ENCODE data around the gene GPR180.

GPR180 gene

DNA sequence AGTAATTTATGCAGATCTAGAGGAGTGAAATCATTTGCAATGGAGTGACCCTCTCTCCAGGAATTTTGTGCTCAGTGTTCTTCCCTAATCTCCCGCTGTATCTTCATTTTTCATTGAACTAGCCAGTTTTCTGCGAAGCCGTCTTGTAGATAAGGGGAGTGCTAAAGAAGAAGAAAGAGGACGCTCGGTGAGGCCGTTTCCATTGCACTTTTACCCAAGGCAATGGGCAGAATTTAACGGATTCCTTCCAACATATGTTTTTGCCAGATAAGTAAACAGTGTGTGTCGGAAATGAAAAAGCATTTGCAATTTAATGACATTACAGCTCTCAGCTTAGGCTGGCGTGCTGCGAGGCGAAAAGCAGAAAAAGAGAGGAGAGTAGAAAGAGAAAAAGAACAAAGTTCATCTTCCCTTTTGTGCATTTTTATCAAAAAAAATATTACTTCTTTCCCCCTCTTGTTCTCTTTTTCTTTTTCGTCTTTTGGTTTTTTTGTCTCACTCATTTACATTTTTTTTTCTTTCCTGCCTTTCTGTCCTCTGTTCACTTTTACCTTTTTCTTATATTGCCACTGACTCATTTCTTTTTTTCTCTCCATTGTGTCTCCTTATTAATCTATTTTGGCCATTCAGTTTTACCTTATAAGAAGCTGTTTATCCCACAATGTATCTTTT is 60.8 kb downstream of the GPR180 start:
- H3K27ac Mint-ChIP-seq: no peak overlapping the region
- H3K4me1 Mint-ChIP-seq: peaks cover 23% of the 10 kb centered on the region
- H3K27me3 Mint-ChIP-seq (ENCODE audit: low read depth, poor library complexity): peaks cover 40% of the 10 kb centered on the region
- TF ChIP-seq, protein P1, sequence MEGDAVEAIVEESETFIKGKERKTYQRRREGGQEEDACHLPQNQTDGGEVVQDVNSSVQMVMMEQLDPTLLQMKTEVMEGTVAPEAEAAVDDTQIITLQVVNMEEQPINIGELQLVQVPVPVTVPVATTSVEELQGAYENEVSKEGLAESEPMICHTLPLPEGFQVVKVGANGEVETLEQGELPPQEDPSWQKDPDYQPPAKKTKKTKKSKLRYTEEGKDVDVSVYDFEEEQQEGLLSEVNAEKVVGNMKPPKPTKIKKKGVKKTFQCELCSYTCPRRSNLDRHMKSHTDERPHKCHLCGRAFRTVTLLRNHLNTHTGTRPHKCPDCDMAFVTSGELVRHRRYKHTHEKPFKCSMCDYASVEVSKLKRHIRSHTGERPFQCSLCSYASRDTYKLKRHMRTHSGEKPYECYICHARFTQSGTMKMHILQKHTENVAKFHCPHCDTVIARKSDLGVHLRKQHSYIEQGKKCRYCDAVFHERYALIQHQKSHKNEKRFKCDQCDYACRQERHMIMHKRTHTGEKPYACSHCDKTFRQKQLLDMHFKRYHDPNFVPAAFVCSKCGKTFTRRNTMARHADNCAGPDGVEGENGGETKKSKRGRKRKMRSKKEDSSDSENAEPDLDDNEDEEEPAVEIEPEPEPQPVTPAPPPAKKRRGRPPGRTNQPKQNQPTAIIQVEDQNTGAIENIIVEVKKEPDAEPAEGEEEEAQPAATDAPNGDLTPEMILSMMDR (IDR thresholded peaks at IDR 0.05): no peak
- H3K9me3 Mint-ChIP-seq: no peaks in the 10 kb centered on the region
- H3K36me3 Mint-ChIP-seq (ENCODE audit: low read depth): no peaks in the 10 kb centered on the region
- DNase-seq: no peak
- no peak overlapping the region for H3K4me3 Mint-ChIP-seq

DNA sequence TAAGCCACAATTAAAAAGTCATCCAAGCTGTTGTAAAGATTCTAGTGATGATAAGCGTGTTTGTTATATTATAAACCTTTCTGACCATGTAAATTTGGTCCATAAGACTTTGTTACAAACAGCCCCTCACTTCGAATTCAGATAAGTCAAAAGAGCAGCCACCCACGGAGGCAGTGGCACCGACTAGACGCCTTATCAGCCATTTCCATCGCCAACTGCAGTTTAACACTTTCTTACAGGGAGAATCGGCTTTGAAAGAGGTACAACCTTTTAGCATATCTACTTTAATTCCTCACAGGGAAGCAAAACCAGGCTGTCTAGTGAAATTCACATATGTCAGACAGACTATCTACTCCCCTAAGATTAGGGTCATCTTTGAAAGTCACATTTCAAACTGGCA is 63.2 kb downstream of the GPR180 start:
- Mint-ChIP-seq H3K9me3 (no peaks in the 10 kb centered on the region), H3K36me3 (ENCODE audit: low read depth) (no peaks in the 10 kb centered on the region), H3K4me1 (peaks cover 23% of the 10 kb centered on the region), H3K27ac (no peak overlapping the region), H3K27me3 (ENCODE audit: low read depth, poor library complexity) (peaks cover 37% of the 10 kb centered on the region), H3K4me3 (no peak overlapping the region)
- TF ChIP-seq, protein P1 (IDR thresholded peaks at IDR 0.05): no peak
- no peak for DNase-seq

DNA sequence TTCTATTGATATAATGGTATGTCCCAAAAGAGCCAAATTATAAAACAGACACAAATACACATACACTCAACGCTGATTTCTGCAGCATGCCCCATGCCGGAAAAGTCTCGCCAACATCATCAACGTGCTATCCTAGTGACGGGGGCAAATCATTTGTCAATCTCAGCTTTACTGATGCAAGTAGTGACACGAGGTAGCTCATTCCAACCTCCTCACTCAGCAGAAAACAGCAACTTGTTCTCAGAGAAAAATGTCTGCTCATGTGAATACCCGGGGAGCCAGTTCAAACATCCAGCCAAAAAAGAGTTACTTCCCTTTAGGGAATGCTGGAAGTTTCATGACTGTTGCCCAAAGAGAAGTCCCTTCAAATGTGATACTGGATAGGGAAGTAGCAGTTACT is 64.4 kb downstream of the GPR180 start:
- Mint-ChIP-seq H3K4me3 (no peak overlapping the region), H3K4me1 (peaks cover 18% of the 10 kb centered on the region), H3K9me3 (no peaks in the 10 kb centered on the region), H3K36me3 (ENCODE audit: low read depth) (no peaks in the 10 kb centered on the region), H3K27me3 (ENCODE audit: low read depth, poor library complexity) (peaks cover 35% of the 10 kb centered on the region), H3K27ac (no peak overlapping the region)
- TF ChIP-seq, protein P1 (IDR thresholded peaks at IDR 0.05): no peak
- DNase-seq: no peak

DNA sequence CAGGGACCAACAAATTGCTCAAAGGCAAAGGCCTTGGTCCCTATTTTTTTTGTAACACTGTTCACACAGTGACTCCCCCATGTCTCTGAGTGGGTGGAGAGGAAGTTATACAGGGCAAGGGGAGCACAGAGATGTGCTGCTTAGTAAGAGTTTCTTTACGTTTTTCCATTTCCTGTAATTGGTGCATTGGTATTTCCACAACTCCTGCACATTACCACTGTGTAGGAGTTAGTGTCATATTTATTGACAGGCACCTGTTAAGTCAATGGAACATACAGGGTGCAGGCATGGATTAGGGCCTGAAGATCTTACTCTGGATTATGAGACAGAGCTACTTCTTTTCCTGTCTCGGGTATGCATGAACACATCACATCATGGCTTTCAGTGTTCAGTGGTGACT is 65.5 kb downstream of the GPR180 start:
- TF ChIP-seq, protein P1 (IDR thresholded peaks at IDR 0.05): no peak
- Mint-ChIP-seq H3K4me3 (no peak overlapping the region), H3K27me3 (ENCODE audit: low read depth, poor library complexity) (peaks cover 34% of the 10 kb centered on the region), H3K27ac (no peak overlapping the region), H3K9me3 (no peaks in the 10 kb centered on the region), H3K36me3 (ENCODE audit: low read depth) (no peaks in the 10 kb centered on the region), H3K4me1 (peaks cover 8% of the 10 kb centered on the region)
- DNase-seq: no peak

DNA sequence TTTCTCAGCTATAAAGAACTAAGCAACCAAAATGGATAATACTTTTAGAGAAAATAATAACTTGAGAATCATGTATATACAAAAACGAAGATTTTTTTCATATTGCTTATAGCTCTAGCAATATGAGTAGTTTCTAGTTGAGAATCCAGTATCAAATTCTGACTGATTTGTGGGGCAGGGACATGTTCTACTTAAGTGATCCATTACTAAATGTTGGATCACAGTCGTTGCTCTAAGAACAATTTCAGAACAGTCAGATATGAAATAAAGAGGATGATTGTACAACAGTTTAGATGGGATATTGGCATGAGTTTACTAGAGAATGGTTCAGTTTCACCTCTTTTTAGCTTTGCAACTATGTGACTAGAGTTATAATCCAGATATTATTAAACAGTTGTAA is 70.7 kb downstream of the GPR180 start:
- Mint-ChIP-seq H3K4me1 (no peaks in the 10 kb centered on the region), H3K27ac (no peak overlapping the region), H3K4me3 (no peak overlapping the region), H3K27me3 (ENCODE audit: low read depth, poor library complexity) (peaks cover 36% of the 10 kb centered on the region), H3K9me3 (no peaks in the 10 kb centered on the region), H3K36me3 (ENCODE audit: low read depth) (no peaks in the 10 kb centered on the region)
- TF ChIP-seq, protein P1 (IDR thresholded peaks at IDR 0.05): no peak
- no peak for DNase-seq

DNA sequence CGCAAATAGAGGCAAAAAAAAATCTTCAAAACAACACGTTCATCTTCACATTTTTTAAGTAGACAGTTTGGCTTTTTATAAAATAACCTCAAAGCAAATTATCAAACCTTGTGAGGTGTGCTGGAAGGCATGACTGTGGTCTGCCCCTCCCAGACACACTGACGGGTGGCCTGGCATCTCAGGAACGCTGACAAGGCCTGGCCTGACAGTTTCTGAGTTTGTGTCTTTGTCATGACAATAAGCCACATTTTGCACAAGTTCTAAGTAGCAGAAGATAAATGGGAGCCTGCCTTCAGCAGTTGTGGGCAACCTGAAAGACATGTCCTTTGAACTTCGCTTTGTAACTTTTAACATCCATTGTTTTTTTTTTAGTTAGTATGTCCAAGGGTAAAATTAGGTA is 72.2 kb downstream of the GPR180 start:
- H3K4me1 Mint-ChIP-seq: no peaks in the 10 kb centered on the region
- no peak overlapping the region for H3K4me3 Mint-ChIP-seq
- peaks cover 43% of the 10 kb centered on the region for H3K27me3 Mint-ChIP-seq (ENCODE audit: low read depth, poor library complexity)
- TF ChIP-seq, protein P1 (IDR thresholded peaks at IDR 0.05): no peak
- no peak for DNase-seq
- H3K9me3 Mint-ChIP-seq: no peaks in the 10 kb centered on the region
- H3K36me3 Mint-ChIP-seq (ENCODE audit: low read depth): no peaks in the 10 kb centered on the region
- no peak overlapping the region for H3K27ac Mint-ChIP-seq
